Measurements from ENCODE around the gene STK24.

DNA sequence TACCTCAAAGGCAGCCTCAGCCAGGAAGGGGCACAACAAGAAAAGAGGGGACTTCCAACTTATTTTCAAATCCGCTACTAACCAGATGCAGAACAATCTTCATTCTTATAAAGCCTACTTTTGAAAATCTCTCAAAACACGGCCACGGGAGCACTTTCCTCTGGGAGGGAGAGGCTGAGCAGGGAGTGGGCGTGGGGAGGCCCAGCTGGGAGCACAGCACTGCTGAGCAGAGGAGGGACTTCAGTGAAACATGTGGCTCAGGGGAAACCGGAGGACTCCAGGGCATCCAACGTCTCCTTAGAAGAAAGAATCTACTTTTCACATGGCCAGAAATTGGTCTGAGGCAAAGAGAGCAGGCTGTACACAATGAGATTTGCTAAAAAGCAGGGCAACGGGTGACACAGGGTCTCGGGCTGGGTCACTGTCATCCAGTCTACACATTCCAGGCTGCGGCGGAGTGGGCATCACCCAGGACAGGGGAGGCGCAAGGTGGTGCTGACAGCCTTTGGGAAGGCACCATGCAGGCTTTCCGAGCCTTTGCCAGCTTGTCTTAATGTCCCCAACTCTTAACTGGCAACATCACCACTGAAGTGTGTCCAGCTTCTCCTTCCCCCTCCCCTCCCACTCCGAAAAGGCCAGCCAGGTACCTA is 117.1 kb downstream of the STK24 start:
- no peak for TF ChIP-seq SREBF2 (IDR thresholded peaks at IDR 0.05)
- TF ChIP-seq, protein P1, sequence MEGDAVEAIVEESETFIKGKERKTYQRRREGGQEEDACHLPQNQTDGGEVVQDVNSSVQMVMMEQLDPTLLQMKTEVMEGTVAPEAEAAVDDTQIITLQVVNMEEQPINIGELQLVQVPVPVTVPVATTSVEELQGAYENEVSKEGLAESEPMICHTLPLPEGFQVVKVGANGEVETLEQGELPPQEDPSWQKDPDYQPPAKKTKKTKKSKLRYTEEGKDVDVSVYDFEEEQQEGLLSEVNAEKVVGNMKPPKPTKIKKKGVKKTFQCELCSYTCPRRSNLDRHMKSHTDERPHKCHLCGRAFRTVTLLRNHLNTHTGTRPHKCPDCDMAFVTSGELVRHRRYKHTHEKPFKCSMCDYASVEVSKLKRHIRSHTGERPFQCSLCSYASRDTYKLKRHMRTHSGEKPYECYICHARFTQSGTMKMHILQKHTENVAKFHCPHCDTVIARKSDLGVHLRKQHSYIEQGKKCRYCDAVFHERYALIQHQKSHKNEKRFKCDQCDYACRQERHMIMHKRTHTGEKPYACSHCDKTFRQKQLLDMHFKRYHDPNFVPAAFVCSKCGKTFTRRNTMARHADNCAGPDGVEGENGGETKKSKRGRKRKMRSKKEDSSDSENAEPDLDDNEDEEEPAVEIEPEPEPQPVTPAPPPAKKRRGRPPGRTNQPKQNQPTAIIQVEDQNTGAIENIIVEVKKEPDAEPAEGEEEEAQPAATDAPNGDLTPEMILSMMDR (IDR thresholded peaks at IDR 0.05) = no peak
- no peak for TF ChIP-seq HOXA7 (CRISPR knock-in tag; IDR thresholded peaks at IDR 0.05)
- no peak for TF ChIP-seq JUN (IDR thresholded peaks at IDR 0.05)
- no peak for TF ChIP-seq MAZ (IDR thresholded peaks at IDR 0.05; ENCODE audit: borderline replicate concordance, low read depth, low read length)
- TF ChIP-seq, protein P2, sequence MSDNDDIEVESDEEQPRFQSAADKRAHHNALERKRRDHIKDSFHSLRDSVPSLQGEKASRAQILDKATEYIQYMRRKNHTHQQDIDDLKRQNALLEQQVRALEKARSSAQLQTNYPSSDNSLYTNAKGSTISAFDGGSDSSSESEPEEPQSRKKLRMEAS (IDR thresholded peaks at IDR 0.05) = no peak
- TF ChIP-seq, protein P3, sequence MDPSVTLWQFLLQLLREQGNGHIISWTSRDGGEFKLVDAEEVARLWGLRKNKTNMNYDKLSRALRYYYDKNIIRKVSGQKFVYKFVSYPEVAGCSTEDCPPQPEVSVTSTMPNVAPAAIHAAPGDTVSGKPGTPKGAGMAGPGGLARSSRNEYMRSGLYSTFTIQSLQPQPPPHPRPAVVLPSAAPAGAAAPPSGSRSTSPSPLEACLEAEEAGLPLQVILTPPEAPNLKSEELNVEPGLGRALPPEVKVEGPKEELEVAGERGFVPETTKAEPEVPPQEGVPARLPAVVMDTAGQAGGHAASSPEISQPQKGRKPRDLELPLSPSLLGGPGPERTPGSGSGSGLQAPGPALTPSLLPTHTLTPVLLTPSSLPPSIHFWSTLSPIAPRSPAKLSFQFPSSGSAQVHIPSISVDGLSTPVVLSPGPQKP (IDR thresholded peaks at IDR 0.05; ENCODE audit: low read depth, low read length) = no peak
- no peak for TF ChIP-seq POLR2A (IDR thresholded peaks at IDR 0.05; ENCODE audit: low read length)

All from A549 (cell line).